A549 (cell line): Measurements from ENCODE around the gene VWA5B1. TPM values are rescaled to one million over a fixed set of nuclear protein-coding genes. Genes with fewer than 3 reads are reported as not detected.

Experiments used
- ATAC-seq, 2 experiments: fragments of 200-7000 bp in 1 of 2; fragments of >200 bp in 1 of 2; cut with Nextera tagmentation in 1 of 2; cut with Tn5 transposase in 1 of 2; 3 replicates each; pipeline versions ENCODE4 v1.8.0 to v1.9.1; 2018 to 2020; ENCODE audit warnings: mild to moderate bottlenecking in 1 of 2, moderate library complexity in 1 of 2
- CTCF ChIA-PET: fragments of 300-600 bp; sonication (Branson Sonifier 250); formaldehyde crosslinking; extraction: SDS; loops from one replicate; lab custom pipeline; 2021; ENCODE audit warnings: antibody characterized with exemption, inconsistent platforms; lab: Yijun Ruan, JAX
- POLR2A ChIA-PET: fragments of 350-600 bp; formaldehyde crosslinking; extraction: SDS; loops from one replicate; lab custom pipeline; 2021; ENCODE audit warnings: antibody characterized with exemption, inconsistent platforms; lab: Yijun Ruan, JAX
- DNase-seq, 2 experiments: peaks; one replicate each; pipeline versions ENCODE4 v3.0.0 to v3.0.0-alpha.2; 2011 to 2016; ENCODE audit warnings: low read depth in 1 of 2, low spot score in 1 of 2
- FAIRE-seq: peaks from 2 replicates; lab custom pipeline; 2011; peaks lifted over from hg19 to GRCh38; lab: Jason Lieb, UNC
- H3K27ac ChIP-seq, 2 experiments: fragments of >200 bp; sonication (Bioruptor Twin); formaldehyde crosslinking; 3 replicates each; pipeline ENCODE4 v1.5.1; 2016 to 2017
- H3K4me1 ChIP-seq: fragments of >200 bp; sonication (Bioruptor Twin); formaldehyde crosslinking; 3 replicates; pipeline ENCODE4 v1.6.1; 2016
- H3K4me2 ChIP-seq: fragments of >200 bp; sonication (Bioruptor Twin); formaldehyde crosslinking; 3 replicates; pipeline ENCODE4 v1.6.1; 2016
- H3K4me3 ChIP-seq: fragments of >200 bp; sonication (Bioruptor Twin); formaldehyde crosslinking; 3 replicates; pipeline ENCODE4 v1.5.1; 2016
- H3K9me3 ChIP-seq: fragments of >200 bp; sonication (Bioruptor Twin); formaldehyde crosslinking; 3 replicates; pipeline ENCODE4 v1.6.1; 2016
- BHLHE40 ChIP-seq: IDR thresholded peaks from 2 replicates; pipeline ENCODE4 v1.6.1; 2012; ENCODE audit warnings: low read depth, low read length, inconsistent platforms
- CBX2 ChIP-seq: fragments of 200-600 bp; sonication (generic); IDR thresholded peaks from 2 replicates; pipeline ENCODE4 v1.6.1; 2016; ENCODE audit warnings: low read depth, mild to moderate bottlenecking, borderline replicate concordance
- CHD2 ChIP-seq: fragments of 150-350 bp; IDR thresholded peaks from 2 replicates; pipeline ENCODE4 v1.6.1; 2014; ENCODE audit warnings: low read length; ENCODE audit not compliant: partially characterized antibody
- CHD4 ChIP-seq: fragments of 200-600 bp; sonication (generic); IDR thresholded peaks from 2 replicates; pipeline ENCODE4 v1.6.1; 2016; ENCODE audit warnings: antibody characterized with exemption, mild to moderate bottlenecking, borderline replicate concordance
- EHMT2 ChIP-seq: fragments of 200-600 bp; sonication (generic); IDR thresholded peaks from 2 replicates; pipeline ENCODE4 v1.6.1; 2016; ENCODE audit warnings: antibody characterized with exemption, low read depth, mild to moderate bottlenecking, moderate library complexity
- EP300 ChIP-seq, 2 experiments: fragments of >200 bp; sonication (Bioruptor Twin); formaldehyde crosslinking; IDR thresholded peaks; 2 replicates in 1 of 2; 3 replicates in 1 of 2; pipeline ENCODE4 v1.6.1; 2016 to 2017
- ESRRA ChIP-seq: fragments of 150-350 bp; IDR thresholded peaks from 2 replicates; pipeline ENCODE4 v1.6.1; 2014; ENCODE audit warnings: mild to moderate bottlenecking, low read length, borderline replicate concordance
- FOSL2 ChIP-seq, 2 experiments: fragments of 450-650 bp in 1 of 2; fragments of >200 bp in 1 of 2; sonication (Bioruptor Twin) in 1 of 2; formaldehyde crosslinking; IDR thresholded peaks; 2 replicates each; pipeline versions ENCODE4 v1.5.0 to v1.6.1; 2016 to 2020; ENCODE audit warnings: mild to moderate bottlenecking in 1 of 2, moderate library complexity in 1 of 2
- HDAC2 ChIP-seq: fragments of 200-600 bp; sonication (generic); IDR thresholded peaks from 2 replicates; pipeline ENCODE4 v1.6.1; 2016
- HEYL ChIP-seq: fragments of 250-450 bp; sonication (Bioruptor Pico); IDR thresholded peaks from 2 replicates; pipeline ENCODE4 v1.8.0; 2021; ENCODE audit warnings: mild to moderate bottlenecking, moderate library complexity
- HOXB13 ChIP-seq: fragments of 250-450 bp; sonication (Bioruptor Pico); IDR thresholded peaks from 2 replicates; pipeline ENCODE4 v1.5.0; 2020; ENCODE audit warnings: low read depth, mild to moderate bottlenecking, moderate library complexity
- KDM5A ChIP-seq: fragments of 200-600 bp; sonication (generic); IDR thresholded peaks from 2 replicates; pipeline ENCODE4 v1.6.1; 2016; ENCODE audit warnings: antibody characterized with exemption, mild to moderate bottlenecking
- MAFK ChIP-seq: fragments of 450-650 bp; IDR thresholded peaks from 2 replicates; pipeline ENCODE4 v1.6.1; 2014; ENCODE audit not compliant: partially characterized antibody
- MAZ ChIP-seq: fragments of 150-350 bp; IDR thresholded peaks from 2 replicates; pipeline ENCODE4 v1.6.1; 2014; ENCODE audit warnings: antibody characterized with exemption, low read depth, low read length, borderline replicate concordance
- NPAS2 ChIP-seq: fragments of 250-450 bp; sonication (Bioruptor Pico); IDR thresholded peaks from 2 replicates; pipeline ENCODE4 v1.8.0; 2022; ENCODE audit warnings: mild to moderate bottlenecking, moderate library complexity, borderline replicate concordance
- NR3C1 ChIP-seq: fragments of >200 bp; sonication (Bioruptor Twin); formaldehyde crosslinking; IDR thresholded peaks from 3 replicates; pipeline ENCODE4 v1.6.1; 2017
- RCOR1 ChIP-seq: fragments of 150-350 bp; IDR thresholded peaks from 2 replicates; pipeline ENCODE4 v1.6.1; 2014; ENCODE audit warnings: antibody characterized with exemption, low read length, low read depth
- RFX5 ChIP-seq: fragments of 450-650 bp; IDR thresholded peaks from 2 replicates; pipeline ENCODE4 v1.7.1; 2014; ENCODE audit warnings: antibody characterized with exemption, mild to moderate bottlenecking, moderate library complexity
- RNF2 ChIP-seq: fragments of 200-600 bp; sonication (generic); IDR thresholded peaks from 2 replicates; pipeline ENCODE4 v1.6.1; 2016; ENCODE audit warnings: low read depth, mild to moderate bottlenecking, antibody characterized with exemption, moderate library complexity, borderline replicate concordance
- ZC3H11A ChIP-seq: fragments of 450-650 bp; IDR thresholded peaks from 2 replicates; pipeline ENCODE4 v1.6.1; 2014; ENCODE audit warnings: antibody characterized with exemption, mild to moderate bottlenecking
- ZNF302 ChIP-seq: fragments of 250-450 bp; sonication (Bioruptor Pico); IDR thresholded peaks from 2 replicates; pipeline ENCODE4 v1.9.0; 2021; ENCODE audit warnings: inconsistent platforms, mild to moderate bottlenecking, moderate library complexity
- ZSCAN20 ChIP-seq: fragments of 250-450 bp; sonication (Bioruptor Pico); IDR thresholded peaks from 2 replicates; pipeline ENCODE4 v1.8.0; 2022; ENCODE audit warnings: mild to moderate bottlenecking, moderate library complexity
- WGBS: methylation state at CpG from one replicate; pipeline ENCODE4 v1.1.6; 2017; ENCODE audit errors: missing lambda C conversion rate; 5-methylcytosine and 5-hydroxymethylcytosine counted together
- polyA plus RNA-seq, 4 experiments: library from polyadenylated mRNA; depleted of rRNA in 3 of 4; stranded (reverse); fragments of >200 nt; fragmentation: RNase III in 1 of 4; extraction: RNeasy Plus Mini Kit Qiagen cat#74134 plus additional on column Dnase treatment in 1 of 4; gene quantifications; 2 replicates in 3 of 4; 3 replicates in 1 of 4; pipeline ENCODE4 v1.2.3, GENCODE V29; 2011 to 2017
- TF ChIP-seq, protein P1 (sequence below): IDR thresholded peaks from 2 replicates; pipeline ENCODE4 v1.6.1; 2012
- TF ChIP-seq, protein P2 (sequence below): fragments of >200 bp; sonication (Bioruptor Twin); formaldehyde crosslinking; IDR thresholded peaks from 3 replicates; pipeline ENCODE4 v1.5.1; 2016

VWA5B1 gene
- polyA plus RNA-seq, 2 of the 4 experiments (the other 2 are of a cell fraction) = not detected

DNA sequence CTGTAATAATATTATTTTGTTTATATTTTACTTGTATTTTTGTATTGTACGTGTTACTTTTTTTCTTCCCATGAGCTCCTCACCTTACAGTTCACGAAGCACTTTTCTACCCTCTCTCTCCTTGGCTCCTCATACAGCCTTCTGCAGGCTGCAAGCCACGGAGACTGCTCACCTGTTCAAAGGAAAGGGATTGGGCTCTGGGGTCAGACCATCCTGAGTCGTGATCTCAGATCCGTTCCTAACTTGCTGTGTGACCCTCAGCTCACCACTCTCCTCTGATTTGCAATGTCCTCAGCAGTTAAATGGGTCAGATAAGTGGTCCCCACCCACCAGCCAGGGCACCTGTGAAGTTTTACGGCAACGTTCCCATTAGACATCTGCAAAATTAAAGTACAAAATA lies 54.1 kb downstream of the VWA5B1 start:
- ATAC-seq (no peak), DNase-seq (no peak), FAIRE-seq (no peak)
- POLR2A ChIA-PET = no interaction called here
- no peaks in the 10 kb centered on the region for H3K9me3 ChIP-seq
- H3K27ac ChIP-seq = no peak overlapping the region
- H3K4me3 ChIP-seq = no peak overlapping the region
- no peaks in the 10 kb centered on the region for H3K4me1 ChIP-seq
- H3K4me2 ChIP-seq = no peak overlapping the region
- whole genome bisulfite sequencing = 72% methylated on average over 7 of the region's 7 CpGs
- CTCF ChIA-PET = interaction anchor here (0.7 to 1.4 kb wide), 3 partner anchors 17 to 132 kb away, joined by 3 to 5 read pairs (median 4); no protein-coding TSS in a partner anchor
- TF ChIP-seq, protein P1, sequence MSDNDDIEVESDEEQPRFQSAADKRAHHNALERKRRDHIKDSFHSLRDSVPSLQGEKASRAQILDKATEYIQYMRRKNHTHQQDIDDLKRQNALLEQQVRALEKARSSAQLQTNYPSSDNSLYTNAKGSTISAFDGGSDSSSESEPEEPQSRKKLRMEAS = no peak
- TF ChIP-seq, protein P2, sequence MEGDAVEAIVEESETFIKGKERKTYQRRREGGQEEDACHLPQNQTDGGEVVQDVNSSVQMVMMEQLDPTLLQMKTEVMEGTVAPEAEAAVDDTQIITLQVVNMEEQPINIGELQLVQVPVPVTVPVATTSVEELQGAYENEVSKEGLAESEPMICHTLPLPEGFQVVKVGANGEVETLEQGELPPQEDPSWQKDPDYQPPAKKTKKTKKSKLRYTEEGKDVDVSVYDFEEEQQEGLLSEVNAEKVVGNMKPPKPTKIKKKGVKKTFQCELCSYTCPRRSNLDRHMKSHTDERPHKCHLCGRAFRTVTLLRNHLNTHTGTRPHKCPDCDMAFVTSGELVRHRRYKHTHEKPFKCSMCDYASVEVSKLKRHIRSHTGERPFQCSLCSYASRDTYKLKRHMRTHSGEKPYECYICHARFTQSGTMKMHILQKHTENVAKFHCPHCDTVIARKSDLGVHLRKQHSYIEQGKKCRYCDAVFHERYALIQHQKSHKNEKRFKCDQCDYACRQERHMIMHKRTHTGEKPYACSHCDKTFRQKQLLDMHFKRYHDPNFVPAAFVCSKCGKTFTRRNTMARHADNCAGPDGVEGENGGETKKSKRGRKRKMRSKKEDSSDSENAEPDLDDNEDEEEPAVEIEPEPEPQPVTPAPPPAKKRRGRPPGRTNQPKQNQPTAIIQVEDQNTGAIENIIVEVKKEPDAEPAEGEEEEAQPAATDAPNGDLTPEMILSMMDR = no peak
- TF ChIP-seq FOSL2 (IDR thresholded peaks at IDR 0.05) (no peak), FOSL2 (CRISPR knock-in tag; IDR thresholded peaks at IDR 0.05) (no peak), NR3C1 (no peak), ESRRA (no peak)

DNA sequence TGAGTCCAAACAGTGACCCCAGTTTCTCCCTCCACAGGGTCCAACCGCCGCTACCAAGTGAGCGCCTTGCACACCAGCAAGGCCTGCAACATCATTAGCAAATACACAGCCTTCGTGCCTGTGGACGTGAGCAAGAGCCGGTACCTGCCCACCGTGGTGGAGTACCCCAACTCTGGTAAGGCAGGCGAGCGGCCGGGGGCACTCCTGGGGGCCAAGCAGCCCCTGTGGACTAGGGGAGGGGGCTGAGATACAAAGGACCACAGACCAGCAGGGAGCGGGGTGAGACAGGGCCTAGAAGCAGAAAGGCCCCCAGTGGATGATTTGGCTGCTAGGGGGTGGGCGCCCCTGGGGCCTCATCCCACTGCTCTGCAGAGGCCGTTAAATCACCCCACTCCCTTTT lies 54.7 kb downstream of the VWA5B1 start:
- H3K4me1 ChIP-seq = no peaks in the 10 kb centered on the region
- FAIRE-seq (no peak), DNase-seq (no peak), ATAC-seq (no peak)
- ChIA-PET POLR2A (no interaction called here), CTCF (interaction anchor here (0.6 to 1.4 kb wide), 2 partner anchors 133 kb away, joined by 3 to 5 read pairs; no protein-coding TSS in a partner anchor)
- no peak overlapping the region for H3K27ac ChIP-seq
- no peak overlapping the region for H3K4me2 ChIP-seq
- no peak overlapping the region for H3K4me3 ChIP-seq
- H3K9me3 ChIP-seq = no peaks in the 10 kb centered on the region
- WGBS = 71% methylated on average over 11 of the region's 13 CpGs
- TF ChIP-seq MAZ = no peak
- no peak for TF ChIP-seq KDM5A
- no peak for TF ChIP-seq HOXB13
- no peak for TF ChIP-seq EP300 (IDR thresholded peaks at IDR 0.05)

DNA sequence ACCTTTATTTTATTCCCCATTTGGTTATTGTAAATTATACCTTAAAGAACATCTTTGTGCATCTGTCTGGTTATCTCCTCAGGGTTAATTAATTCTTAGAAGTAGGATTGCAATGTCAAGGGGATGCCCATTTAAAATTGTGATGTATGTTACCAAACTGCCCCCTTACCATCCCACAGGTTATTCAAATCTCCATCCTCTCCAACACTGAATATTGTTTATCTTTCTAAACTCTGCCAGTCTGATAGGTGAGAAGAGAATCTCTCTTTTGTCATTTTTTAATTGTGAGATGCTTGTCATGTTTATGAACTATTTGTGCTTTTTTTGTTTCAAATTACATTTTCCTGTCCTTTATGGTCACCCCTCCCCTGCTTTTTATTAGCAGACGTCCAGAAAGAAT lies 55.8 kb downstream of the VWA5B1 start:
- ChIA-PET POLR2A (no interaction called here), CTCF (interaction anchor here (0.8 to 1.8 kb wide), 2 partner anchors 16 to 154 kb away, joined by 5 to 6 read pairs; no protein-coding TSS in a partner anchor)
- DNase-seq = no peak
- no peak overlapping the region for H3K4me2 ChIP-seq
- no peak for FAIRE-seq
- no peak for TF ChIP-seq ZSCAN20
- no peak for TF ChIP-seq EHMT2
- no peak for TF ChIP-seq CHD2
- TF ChIP-seq RFX5 = no peak
- TF ChIP-seq ZC3H11A = no peak
- no peak for TF ChIP-seq HEYL (CRISPR knock-in tag)
- TF ChIP-seq NR3C1 = no peak
- TF ChIP-seq BHLHE40 = no peak
- no peak for TF ChIP-seq ZNF302 (CRISPR knock-in tag)
- no peak for TF ChIP-seq NPAS2
- TF ChIP-seq RCOR1 = no peak
- no peak for TF ChIP-seq MAFK
- TF ChIP-seq EP300 (IDR thresholded peaks at IDR 0.05) = no peak
- TF ChIP-seq HDAC2 = no peak
- TF ChIP-seq CHD4 = no peak
- no peak for TF ChIP-seq CBX2
- no peak for TF ChIP-seq RNF2
- no peak for TF ChIP-seq KDM5A
- H3K4me1 ChIP-seq = no peaks in the 10 kb centered on the region
- no peaks in the 10 kb centered on the region for H3K9me3 ChIP-seq
- H3K27ac ChIP-seq = no peak overlapping the region
- H3K4me3 ChIP-seq = no peak overlapping the region
- ATAC-seq = no peak
- 50% methylated on average over 1 of the region's 1 CpG for WGBS
